ENCODE results near the gene PLXNA4.

PLXNA4 gene

GRCh38 chr7:132564849-132565248 is 11.4 kb downstream of the PLXNA4 start:
- no peak for DNase-seq

- no peak for DNase-seq
Measured at GRCh38 chr7:132564090-132564489, 12.2 kb downstream of the PLXNA4 start.

GRCh38 chr7:132562690-132563089 is 13.6 kb downstream of the PLXNA4 start:
- DNase-seq: no peak

- DNase-seq: no peak
Measured at GRCh38 chr7:132561763-132562162, 14.5 kb downstream of the PLXNA4 start.

- peak; percentile 20 for DNase-seq
Measured at GRCh38 chr7:132560825-132561529, 15.3 kb downstream of the PLXNA4 start.

GRCh38 chr7:132560105-132560504 is 16.2 kb downstream of the PLXNA4 start:
- no peak for DNase-seq

- no peak for DNase-seq
Measured at GRCh38 chr7:132558815-132559214, 17.5 kb downstream of the PLXNA4 start.

- no peak for DNase-seq
Measured at GRCh38 chr7:132557489-132558044, 18.7 kb downstream of the PLXNA4 start.

- no peak for DNase-seq
Measured at GRCh38 chr7:132554446-132554845, 21.8 kb downstream of the PLXNA4 start.

GRCh38 chr7:132553031-132553430 is 23.2 kb downstream of the PLXNA4 start:
- no peak for DNase-seq

GRCh38 chr7:132551886-132552285 is 24.4 kb downstream of the PLXNA4 start:
- DNase-seq: no peak

GRCh38 chr7:132551439-132551838 is 24.8 kb downstream of the PLXNA4 start:
- DNase-seq: no peak

- no peak for DNase-seq
Measured at GRCh38 chr7:132548489-132549078, 27.7 kb downstream of the PLXNA4 start.

GRCh38 chr7:132547821-132548220 is 28.4 kb downstream of the PLXNA4 start:
- DNase-seq: no peak

- DNase-seq: no peak
Measured at GRCh38 chr7:132546366-132547127, 29.7 kb downstream of the PLXNA4 start.

GRCh38 chr7:132545756-132546155 is 30.5 kb downstream of the PLXNA4 start:
- DNase-seq: no peak

GRCh38 chr7:132544999-132545398 is 31.3 kb downstream of the PLXNA4 start:
- no peak for DNase-seq

- DNase-seq: no peak
Measured at GRCh38 chr7:132544025-132544424, 32.2 kb downstream of the PLXNA4 start.

GRCh38 chr7:132542895-132543294 is 33.4 kb downstream of the PLXNA4 start:
- DNase-seq: no peak

- no peak for DNase-seq
Measured at GRCh38 chr7:132541656-132542055, 34.6 kb downstream of the PLXNA4 start.

- no peak for DNase-seq
Measured at GRCh38 chr7:132537456-132538145, 38.7 kb downstream of the PLXNA4 start.

GRCh38 chr7:132536654-132537395 is 39.4 kb downstream of the PLXNA4 start:
- no peak for DNase-seq

Data from NCI-H345 (cell line).